ENCODE measurements around the gene CD59.

- TF ChIP-seq, protein P1, sequence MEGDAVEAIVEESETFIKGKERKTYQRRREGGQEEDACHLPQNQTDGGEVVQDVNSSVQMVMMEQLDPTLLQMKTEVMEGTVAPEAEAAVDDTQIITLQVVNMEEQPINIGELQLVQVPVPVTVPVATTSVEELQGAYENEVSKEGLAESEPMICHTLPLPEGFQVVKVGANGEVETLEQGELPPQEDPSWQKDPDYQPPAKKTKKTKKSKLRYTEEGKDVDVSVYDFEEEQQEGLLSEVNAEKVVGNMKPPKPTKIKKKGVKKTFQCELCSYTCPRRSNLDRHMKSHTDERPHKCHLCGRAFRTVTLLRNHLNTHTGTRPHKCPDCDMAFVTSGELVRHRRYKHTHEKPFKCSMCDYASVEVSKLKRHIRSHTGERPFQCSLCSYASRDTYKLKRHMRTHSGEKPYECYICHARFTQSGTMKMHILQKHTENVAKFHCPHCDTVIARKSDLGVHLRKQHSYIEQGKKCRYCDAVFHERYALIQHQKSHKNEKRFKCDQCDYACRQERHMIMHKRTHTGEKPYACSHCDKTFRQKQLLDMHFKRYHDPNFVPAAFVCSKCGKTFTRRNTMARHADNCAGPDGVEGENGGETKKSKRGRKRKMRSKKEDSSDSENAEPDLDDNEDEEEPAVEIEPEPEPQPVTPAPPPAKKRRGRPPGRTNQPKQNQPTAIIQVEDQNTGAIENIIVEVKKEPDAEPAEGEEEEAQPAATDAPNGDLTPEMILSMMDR (IDR thresholded peaks at IDR 0.05; ENCODE audit: insufficient read depth, low read length): no peak
- TF ChIP-seq REST (IDR thresholded peaks at IDR 0.05; ENCODE audit: insufficient replicate concordance, low read depth): no peak
- TF ChIP-seq POLR2AphosphoS5 (IDR thresholded peaks at IDR 0.05; ENCODE audit: low read depth): no peak
Measured at GRCh38 chr11:33733980-33734379, 2.2 kb downstream of the CD59 start.
